Epithelial cell of esophagus (primary cell): Measurements from ENCODE around the gene UGT1A10.

Source experiments
- DNase-seq: peaks from one replicate; pipeline ENCODE4 v3.0.0; 2010; ENCODE audit warnings: low read depth
- H3K4me3 ChIP-seq: 2 replicates; pipeline ENCODE4 v1.5.1; 2011; ENCODE audit warnings: mild to moderate bottlenecking, low read length, control low read depth
- CTCF ChIP-seq: IDR thresholded peaks from 2 replicates; pipeline ENCODE4 v1.5.1; 2011; ENCODE audit warnings: low read depth, mild to moderate bottlenecking, low read length, control low read depth, inconsistent platforms; ENCODE audit not compliant: insufficient read depth; ENCODE audit errors: missing control alignments

The UGT1A10 gene

GRCh38 chr2:233818639-233819621, 182.7 kb downstream of the UGT1A10 start:
- TF ChIP-seq CTCF = no peak
- no peak for DNase-seq

GRCh38 chr2:233819884-233820773, 183.9 kb downstream of the UGT1A10 start:
- no peak overlapping the region for H3K4me3 ChIP-seq
- TF ChIP-seq CTCF = no peak
- DNase-seq = no peak

More at GRCh38 chr2:233818639-233819621, 182.7 kb downstream of the UGT1A10 start:
- no peak overlapping the region for H3K4me3 ChIP-seq

GRCh38 chr2:233820774-233821105, 184.5 kb downstream of the UGT1A10 start:
- no peak for DNase-seq
- no peak for TF ChIP-seq CTCF
- no peak overlapping the region for H3K4me3 ChIP-seq

GRCh38 chr2:233821196-233821595, 184.9 kb downstream of the UGT1A10 start:
- no peak for TF ChIP-seq CTCF
- H3K4me3 ChIP-seq = no peak overlapping the region
- DNase-seq = no peak

GRCh38 chr2:233821709-233822100, 185.5 kb downstream of the UGT1A10 start:
- TF ChIP-seq CTCF = no peak
- no peak overlapping the region for H3K4me3 ChIP-seq
- no peak for DNase-seq

- H3K4me3 ChIP-seq = no peak overlapping the region
- no peak for TF ChIP-seq CTCF
- DNase-seq = no peak
Measured at GRCh38 chr2:233822101-233822771, 186.0 kb downstream of the UGT1A10 start.
